GM10266 (cell line): ENCODE results near the gene ERVFRD-1.

Experiments used
- DNase-seq: peaks from one replicate; pipeline ENCODE4 v3.0.0; 2012; ENCODE audit errors: extremely low spot score
- CTCF ChIP-seq: IDR thresholded peaks from 2 replicates; pipeline ENCODE4 v1.5.1; 2012; ENCODE audit warnings: mild to moderate bottlenecking, low read depth; ENCODE audit not compliant: control insufficient read depth, insufficient read depth; ENCODE audit errors: missing control alignments

ERVFRD-1 gene

GRCh38 chr6:11113038-11113437, 1.5 kb upstream of the ERVFRD-1 start:
- TF ChIP-seq CTCF = no peak
- no peak for DNase-seq

GRCh38 chr6:11111769-11112437, 378 bp upstream of the ERVFRD-1 start:
- no peak for TF ChIP-seq CTCF
- no peak for DNase-seq

GRCh38 chr6:11108726-11109125, 2.8 kb downstream of the ERVFRD-1 start:
- no peak for TF ChIP-seq CTCF
- no peak for DNase-seq

GRCh38 chr6:11103065-11103464, 8.5 kb downstream of the ERVFRD-1 start:
- no peak for DNase-seq
- TF ChIP-seq CTCF = no peak

- DNase-seq = no peak
- TF ChIP-seq CTCF = no peak
Observed at GRCh38 chr6:11101417-11101816, 10.1 kb downstream of the ERVFRD-1 start.

- no peak for TF ChIP-seq CTCF
- no peak for DNase-seq
Observed at GRCh38 chr6:11098004-11098403, 13.5 kb downstream of the ERVFRD-1 start.

GRCh38 chr6:11097476-11097875, 14.0 kb downstream of the ERVFRD-1 start:
- DNase-seq = no peak

More at GRCh38 chr6:11097476-11097875, 14.0 kb downstream of the ERVFRD-1 start:
- no peak for TF ChIP-seq CTCF
